ENCODE results near the gene CHST11.

Gene CHST11

GRCh38 chr12:104699489-104700190 is 242.9 kb downstream of the CHST11 start:
- DNase-seq (ENCODE audit: low spot score) = no peak

- no peak for DNase-seq (ENCODE audit: low spot score)
Measured at GRCh38 chr12:104700324-104700723, 243.6 kb downstream of the CHST11 start.

GRCh38 chr12:104701301-104701700 is 244.6 kb downstream of the CHST11 start:
- no peak for DNase-seq (ENCODE audit: low spot score)

- no peak for DNase-seq (ENCODE audit: low spot score)
Measured at GRCh38 chr12:104701756-104702155, 245.0 kb downstream of the CHST11 start.

GRCh38 chr12:104702565-104703139 is 245.9 kb downstream of the CHST11 start:
- no peak for DNase-seq (ENCODE audit: low spot score)

- no peak for DNase-seq (ENCODE audit: low spot score)
Measured at GRCh38 chr12:104703372-104703771, 246.6 kb downstream of the CHST11 start.

GRCh38 chr12:104704224-104704779 is 247.6 kb downstream of the CHST11 start:
- DNase-seq (ENCODE audit: low spot score) = no peak

GRCh38 chr12:104707194-104707593 is 250.4 kb downstream of the CHST11 start:
- DNase-seq (ENCODE audit: low spot score) = no peak

- no peak for DNase-seq (ENCODE audit: low spot score)
Measured at GRCh38 chr12:104707794-104708558, 251.2 kb downstream of the CHST11 start.

- no peak for DNase-seq (ENCODE audit: low spot score)
Measured at GRCh38 chr12:104708891-104709290, 252.1 kb downstream of the CHST11 start.

GRCh38 chr12:104709692-104710435 is 253.1 kb downstream of the CHST11 start:
- no peak for DNase-seq (ENCODE audit: low spot score)

GRCh38 chr12:104710940-104711689 is 254.4 kb downstream of the CHST11 start:
- no peak for DNase-seq (ENCODE audit: low spot score)

GRCh38 chr12:104712477-104712876 is 255.7 kb downstream of the CHST11 start:
- DNase-seq (ENCODE audit: low spot score) = no peak

GRCh38 chr12:104712968-104713367 is 256.2 kb downstream of the CHST11 start:
- no peak for DNase-seq (ENCODE audit: low spot score)

GRCh38 chr12:104713444-104713843 is 256.7 kb downstream of the CHST11 start:
- no peak for DNase-seq (ENCODE audit: low spot score)

GRCh38 chr12:104714369-104714768 is 257.6 kb downstream of the CHST11 start:
- DNase-seq (ENCODE audit: low spot score) = no peak

- DNase-seq (ENCODE audit: low spot score) = no peak
Measured at GRCh38 chr12:104716172-104716571, 259.4 kb downstream of the CHST11 start.

GRCh38 chr12:104718304-104718929 is 261.7 kb downstream of the CHST11 start:
- no peak for DNase-seq (ENCODE audit: low spot score)

- no peak for DNase-seq (ENCODE audit: low spot score)
Measured at GRCh38 chr12:104719700-104720338, 263.1 kb downstream of the CHST11 start.

- no peak for DNase-seq (ENCODE audit: low spot score)
Measured at GRCh38 chr12:104720339-104721038, 263.7 kb downstream of the CHST11 start.

All from SW480 (cell line).